ENCODE data around the gene NKAIN1.
A peak's percentile ranks its signal among the peaks of the same experiment; 100 is the strongest.

Gene NKAIN1

DNA sequence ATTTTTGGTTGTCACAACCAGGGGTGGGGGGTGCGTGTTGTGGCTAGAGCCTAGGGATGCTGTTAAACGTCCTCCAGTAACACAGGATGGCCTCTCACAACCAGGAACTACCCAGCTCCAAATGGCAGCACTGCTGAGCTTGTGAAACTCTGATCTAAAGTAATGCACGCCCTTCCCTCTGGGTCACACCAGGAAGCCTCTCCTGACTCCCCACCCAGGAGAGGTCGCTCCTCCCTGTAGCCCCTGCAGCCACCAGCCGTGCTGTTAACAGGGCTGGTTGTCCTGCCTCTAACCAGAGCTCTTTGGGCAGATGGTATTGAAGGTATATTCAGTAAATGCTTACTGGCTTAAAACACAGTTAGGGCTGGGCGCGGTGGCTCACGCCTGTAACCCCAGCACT is 73.2 kb downstream of the NKAIN1 start:
- no peaks in the 10 kb centered on the region for H3K9me3 ChIP-seq (ENCODE audit: insufficient read depth, low read depth, low read length)
- H3K4me1 ChIP-seq (ENCODE audit: insufficient read depth, low read length, poor library complexity, severe bottlenecking) = peaks cover 7% of the 10 kb centered on the region
- no peaks in the 10 kb centered on the region for H3F3A ChIP-seq (ENCODE audit: low read depth)
- H3K4me2 ChIP-seq (ENCODE audit: low read depth, low read length, poor library complexity, severe bottlenecking) = no peak overlapping the region
- H3K4me3 ChIP-seq (ENCODE audit: low read length, poor library complexity, severe bottlenecking) = no peak overlapping the region
- no peaks in the 10 kb centered on the region for H3K9me2 ChIP-seq (replicated peaks; ENCODE audit: low read depth, low read length)
- H3K9ac ChIP-seq (ENCODE audit: low read depth, low read length, poor library complexity, severe bottlenecking) = no peak overlapping the region
- no peaks in the 10 kb centered on the region for H3K27me3 ChIP-seq (ENCODE audit: insufficient read depth, low read length, poor library complexity, severe bottlenecking)
- no peaks in the 10 kb centered on the region for H4K20me1 ChIP-seq (ENCODE audit: insufficient read depth, low read length, poor library complexity, severe bottlenecking)
- H3K36me3 ChIP-seq (ENCODE audit: insufficient read depth, low read length) = no peaks in the 10 kb centered on the region
- TF ChIP-seq, protein P1, sequence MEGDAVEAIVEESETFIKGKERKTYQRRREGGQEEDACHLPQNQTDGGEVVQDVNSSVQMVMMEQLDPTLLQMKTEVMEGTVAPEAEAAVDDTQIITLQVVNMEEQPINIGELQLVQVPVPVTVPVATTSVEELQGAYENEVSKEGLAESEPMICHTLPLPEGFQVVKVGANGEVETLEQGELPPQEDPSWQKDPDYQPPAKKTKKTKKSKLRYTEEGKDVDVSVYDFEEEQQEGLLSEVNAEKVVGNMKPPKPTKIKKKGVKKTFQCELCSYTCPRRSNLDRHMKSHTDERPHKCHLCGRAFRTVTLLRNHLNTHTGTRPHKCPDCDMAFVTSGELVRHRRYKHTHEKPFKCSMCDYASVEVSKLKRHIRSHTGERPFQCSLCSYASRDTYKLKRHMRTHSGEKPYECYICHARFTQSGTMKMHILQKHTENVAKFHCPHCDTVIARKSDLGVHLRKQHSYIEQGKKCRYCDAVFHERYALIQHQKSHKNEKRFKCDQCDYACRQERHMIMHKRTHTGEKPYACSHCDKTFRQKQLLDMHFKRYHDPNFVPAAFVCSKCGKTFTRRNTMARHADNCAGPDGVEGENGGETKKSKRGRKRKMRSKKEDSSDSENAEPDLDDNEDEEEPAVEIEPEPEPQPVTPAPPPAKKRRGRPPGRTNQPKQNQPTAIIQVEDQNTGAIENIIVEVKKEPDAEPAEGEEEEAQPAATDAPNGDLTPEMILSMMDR (conservative IDR thresholded peaks at IDR 0.05; ENCODE audit: low read length) = no peak
- H3K79me2 ChIP-seq (ENCODE audit: insufficient read depth, low read length) = no peaks in the 10 kb centered on the region
- H2AFZ ChIP-seq (ENCODE audit: low read length) = 0 out of 2 replicates have a peak overlapping the region, but pooled peaks have one; percentile 33

DNA sequence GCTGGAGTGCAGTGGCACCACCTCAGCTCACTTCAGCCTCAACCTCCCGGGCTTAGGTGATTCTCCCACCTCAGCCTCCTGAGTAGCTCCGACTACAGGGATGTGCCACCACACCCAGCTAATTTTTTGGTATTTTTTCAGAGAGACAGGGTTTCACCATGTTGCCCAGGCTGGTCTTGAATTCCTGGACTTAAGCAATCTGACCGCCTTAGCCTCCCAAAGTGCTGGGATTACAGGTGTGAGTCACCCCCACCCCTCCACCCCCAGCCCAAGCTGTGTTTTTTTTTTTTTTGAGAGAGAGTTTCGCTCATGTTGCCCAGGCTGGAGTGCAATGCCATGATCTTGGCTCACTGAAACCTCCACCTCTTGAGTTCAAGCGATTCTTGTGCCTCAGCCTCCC is 75.4 kb downstream of the NKAIN1 start:
- no peak overlapping the region for H3K4me2 ChIP-seq (ENCODE audit: low read depth, low read length, poor library complexity, severe bottlenecking)
- H3F3A ChIP-seq (ENCODE audit: low read depth) = no peaks in the 10 kb centered on the region
- no peaks in the 10 kb centered on the region for H3K9me2 ChIP-seq (replicated peaks; ENCODE audit: low read depth, low read length)
- H3K27me3 ChIP-seq (ENCODE audit: insufficient read depth, low read length, poor library complexity, severe bottlenecking) = no peaks in the 10 kb centered on the region
- H2AFZ ChIP-seq (ENCODE audit: low read length) = no peak overlapping the region
- no peak overlapping the region for H3K9ac ChIP-seq (ENCODE audit: low read depth, low read length, poor library complexity, severe bottlenecking)
- no peaks in the 10 kb centered on the region for H3K4me1 ChIP-seq (ENCODE audit: insufficient read depth, low read length, poor library complexity, severe bottlenecking)
- no peak overlapping the region for H3K4me3 ChIP-seq (ENCODE audit: low read length, poor library complexity, severe bottlenecking)
- no peaks in the 10 kb centered on the region for H3K36me3 ChIP-seq (ENCODE audit: insufficient read depth, low read length)
- H4K20me1 ChIP-seq (ENCODE audit: insufficient read depth, low read length, poor library complexity, severe bottlenecking) = no peaks in the 10 kb centered on the region
- TF ChIP-seq EZH2phosphoT487 (IDR thresholded peaks at IDR 0.05; ENCODE audit: borderline replicate concordance) = no peak
- TF ChIP-seq, protein P1 (conservative IDR thresholded peaks at IDR 0.05; ENCODE audit: low read length) = no peak
- H3K9me3 ChIP-seq (ENCODE audit: insufficient read depth, low read depth, low read length) = no peaks in the 10 kb centered on the region
- H3K79me2 ChIP-seq (ENCODE audit: insufficient read depth, low read length) = no peaks in the 10 kb centered on the region

DNA sequence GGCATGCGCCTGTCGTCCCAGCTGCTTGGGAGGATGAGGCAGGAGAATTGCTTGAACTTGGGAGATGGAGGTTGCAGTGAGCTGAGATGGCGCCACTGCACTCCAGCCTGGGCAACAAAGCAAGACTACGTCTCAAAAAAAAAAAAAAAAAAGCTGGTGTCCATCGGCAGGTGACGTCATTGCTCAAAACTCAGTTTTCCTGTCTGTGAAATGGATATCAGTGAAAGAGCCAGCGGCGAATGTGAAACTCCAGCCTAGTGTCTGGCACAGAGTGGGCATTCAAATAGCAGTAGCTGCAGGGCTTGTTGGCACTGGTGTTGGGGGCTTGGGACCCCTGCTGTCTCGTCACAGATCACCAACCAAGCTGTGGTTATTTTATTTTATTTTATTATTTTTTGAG is 75.8 kb downstream of the NKAIN1 start:
- Histone ChIP-seq H3K9me3 (ENCODE audit: insufficient read depth, low read depth, low read length) (no peaks in the 10 kb centered on the region), H2AFZ (ENCODE audit: low read length) (no peak overlapping the region), H4K20me1 (ENCODE audit: insufficient read depth, low read length, poor library complexity, severe bottlenecking) (no peaks in the 10 kb centered on the region), H3K9me2 (replicated peaks; ENCODE audit: low read depth, low read length) (no peaks in the 10 kb centered on the region), H3K4me1 (ENCODE audit: insufficient read depth, low read length, poor library complexity, severe bottlenecking) (no peaks in the 10 kb centered on the region), H3K27me3 (ENCODE audit: insufficient read depth, low read length, poor library complexity, severe bottlenecking) (no peaks in the 10 kb centered on the region), H3K36me3 (ENCODE audit: insufficient read depth, low read length) (no peaks in the 10 kb centered on the region), H3F3A (ENCODE audit: low read depth) (no peaks in the 10 kb centered on the region), H3K4me2 (ENCODE audit: low read depth, low read length, poor library complexity, severe bottlenecking) (no peak overlapping the region), H3K4me3 (ENCODE audit: low read length, poor library complexity, severe bottlenecking) (no peak overlapping the region), H3K79me2 (ENCODE audit: insufficient read depth, low read length) (no peaks in the 10 kb centered on the region), H3K9ac (ENCODE audit: low read depth, low read length, poor library complexity, severe bottlenecking) (no peak overlapping the region)
- TF ChIP-seq EZH2phosphoT487 (IDR thresholded peaks at IDR 0.05; ENCODE audit: borderline replicate concordance) = no peak
- TF ChIP-seq, protein P1 (conservative IDR thresholded peaks at IDR 0.05; ENCODE audit: low read length) = no peak
